ENCODE measurements around the gene TGM3. TPM values are rescaled to one million over a fixed set of nuclear protein-coding genes. Genes with fewer than 3 reads are reported as not detected.

The TGM3 gene
- total RNA-seq, 1 experiment from 2014 or later = 0.11 TPM

GRCh38 chr20:2326046-2326445 is 30.2 kb downstream of the TGM3 start (continued):
- TF ChIP-seq ZBTB21 (CRISPR knock-in tag; IDR thresholded peaks at IDR 0.05; ENCODE audit: borderline replicate concordance) (no peak), TP53 (CRISPR knock-in tag; IDR thresholded peaks at IDR 0.05) (no peak), ELF4 (CRISPR knock-in tag; IDR thresholded peaks at IDR 0.05; ENCODE audit: low read depth) (no peak), PREB (CRISPR knock-in tag; IDR thresholded peaks at IDR 0.05; ENCODE audit: borderline replicate concordance) (no peak), SMAD3 (CRISPR knock-in tag; IDR thresholded peaks at IDR 0.05; ENCODE audit: borderline replicate concordance) (no peak), CBFB (CRISPR knock-in tag; IDR thresholded peaks at IDR 0.05; ENCODE audit: low read depth) (no peak)
- TF ChIP-seq, protein P1, sequence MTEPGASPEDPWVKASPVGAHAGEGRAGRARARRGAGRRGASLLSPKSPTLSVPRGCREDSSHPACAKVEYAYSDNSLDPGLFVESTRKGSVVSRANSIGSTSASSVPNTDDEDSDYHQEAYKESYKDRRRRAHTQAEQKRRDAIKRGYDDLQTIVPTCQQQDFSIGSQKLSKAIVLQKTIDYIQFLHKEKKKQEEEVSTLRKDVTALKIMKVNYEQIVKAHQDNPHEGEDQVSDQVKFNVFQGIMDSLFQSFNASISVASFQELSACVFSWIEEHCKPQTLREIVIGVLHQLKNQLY (CRISPR knock-in tag; IDR thresholded peaks at IDR 0.05) = no peak

GRCh38 chr20:2327620-2328555 is 32.1 kb downstream of the TGM3 start:
- DNase-seq (ENCODE audit: low spot score) (no peak), ATAC-seq (no peak)
- Mint-ChIP-seq H3K36me3 (no peaks in the 10 kb centered on the region), H3K27ac (no peak overlapping the region), H3K9me3 (peaks cover 6% of the 10 kb centered on the region), H3K27me3 (ENCODE audit: low read depth) (peaks cover 3% of the 10 kb centered on the region; the same call in 1 of the 2 replicates), H3K4me1 (peaks cover 11% of the 10 kb centered on the region), H3K4me3 (no peak overlapping the region)
- ChIA-PET CTCF (interaction anchor here (1.1 kb wide), 1 partner anchor 120 kb away, joined by 3 read pairs; no protein-coding TSS in a partner anchor), POLR2A (interaction anchor here (0.5 kb wide), 1 partner anchor 115 kb away, joined by 3 read pairs; no protein-coding TSS in a partner anchor)
- TF ChIP-seq ESRRA (CRISPR knock-in tag; IDR thresholded peaks at IDR 0.05; ENCODE audit: borderline replicate concordance) = no peak

- Mint-ChIP-seq H3K36me3 (no peaks in the 10 kb centered on the region), H3K9me3 (0 out of 2 replicates have a peak, but pooled peaks cover under 1% of the 10 kb centered on the region), H3K4me3 (no peak overlapping the region), H3K4me1 (peaks cover 11% of the 10 kb centered on the region), H3K27me3 (ENCODE audit: low read depth) (peaks cover 3% of the 10 kb centered on the region; the same call in 1 of the 2 replicates), H3K27ac (no peak overlapping the region)
- no peak for ATAC-seq
- TF ChIP-seq ZNF138 (CRISPR knock-in tag; conservative IDR thresholded peaks at IDR 0.05) (no peak), NR3C1 (CRISPR knock-in tag; conservative IDR thresholded peaks at IDR 0.05; ENCODE audit: low read depth) (no peak), CBFB (CRISPR knock-in tag; IDR thresholded peaks at IDR 0.05; ENCODE audit: low read depth) (no peak), OVOL2 (CRISPR knock-in tag; IDR thresholded peaks at IDR 0.05; ENCODE audit: borderline replicate concordance) (no peak), USF2 (CRISPR knock-in tag; IDR thresholded peaks at IDR 0.05) (no peak), MYBL2 (CRISPR knock-in tag; IDR thresholded peaks at IDR 0.05) (no peak), SP1 (CRISPR knock-in tag; conservative IDR thresholded peaks at IDR 0.05) (no peak), E2F5 (CRISPR knock-in tag; IDR thresholded peaks at IDR 0.05) (no peak), ETV6 (CRISPR knock-in tag; IDR thresholded peaks at IDR 0.05) (no peak), PRRX2 (CRISPR knock-in tag; IDR thresholded peaks at IDR 0.05) (no peak)
- TF ChIP-seq, protein P2, sequence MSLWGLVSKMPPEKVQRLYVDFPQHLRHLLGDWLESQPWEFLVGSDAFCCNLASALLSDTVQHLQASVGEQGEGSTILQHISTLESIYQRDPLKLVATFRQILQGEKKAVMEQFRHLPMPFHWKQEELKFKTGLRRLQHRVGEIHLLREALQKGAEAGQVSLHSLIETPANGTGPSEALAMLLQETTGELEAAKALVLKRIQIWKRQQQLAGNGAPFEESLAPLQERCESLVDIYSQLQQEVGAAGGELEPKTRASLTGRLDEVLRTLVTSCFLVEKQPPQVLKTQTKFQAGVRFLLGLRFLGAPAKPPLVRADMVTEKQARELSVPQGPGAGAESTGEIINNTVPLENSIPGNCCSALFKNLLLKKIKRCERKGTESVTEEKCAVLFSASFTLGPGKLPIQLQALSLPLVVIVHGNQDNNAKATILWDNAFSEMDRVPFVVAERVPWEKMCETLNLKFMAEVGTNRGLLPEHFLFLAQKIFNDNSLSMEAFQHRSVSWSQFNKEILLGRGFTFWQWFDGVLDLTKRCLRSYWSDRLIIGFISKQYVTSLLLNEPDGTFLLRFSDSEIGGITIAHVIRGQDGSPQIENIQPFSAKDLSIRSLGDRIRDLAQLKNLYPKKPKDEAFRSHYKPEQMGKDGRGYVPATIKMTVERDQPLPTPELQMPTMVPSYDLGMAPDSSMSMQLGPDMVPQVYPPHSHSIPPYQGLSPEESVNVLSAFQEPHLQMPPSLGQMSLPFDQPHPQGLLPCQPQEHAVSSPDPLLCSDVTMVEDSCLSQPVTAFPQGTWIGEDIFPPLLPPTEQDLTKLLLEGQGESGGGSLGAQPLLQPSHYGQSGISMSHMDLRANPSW (CRISPR knock-in tag; conservative IDR thresholded peaks at IDR 0.05; ENCODE audit: low read depth) = no peak
- TF ChIP-seq, protein P3, sequence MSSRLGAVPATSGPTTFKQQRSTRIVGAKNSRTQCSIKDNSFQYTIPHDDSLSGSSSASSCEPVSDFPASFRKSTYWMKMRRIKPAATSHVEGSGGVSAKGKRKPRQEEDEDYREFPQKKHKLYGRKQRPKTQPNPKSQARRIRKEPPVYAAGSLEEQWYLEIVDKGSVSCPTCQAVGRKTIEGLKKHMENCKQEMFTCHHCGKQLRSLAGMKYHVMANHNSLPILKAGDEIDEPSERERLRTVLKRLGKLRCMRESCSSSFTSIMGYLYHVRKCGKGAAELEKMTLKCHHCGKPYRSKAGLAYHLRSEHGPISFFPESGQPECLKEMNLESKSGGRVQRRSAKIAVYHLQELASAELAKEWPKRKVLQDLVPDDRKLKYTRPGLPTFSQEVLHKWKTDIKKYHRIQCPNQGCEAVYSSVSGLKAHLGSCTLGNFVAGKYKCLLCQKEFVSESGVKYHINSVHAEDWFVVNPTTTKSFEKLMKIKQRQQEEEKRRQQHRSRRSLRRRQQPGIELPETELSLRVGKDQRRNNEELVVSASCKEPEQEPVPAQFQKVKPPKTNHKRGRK (CRISPR knock-in tag; IDR thresholded peaks at IDR 0.05; ENCODE audit: borderline replicate concordance) = no peak
- ChIA-PET CTCF (interaction anchor here (0.9 to 1.1 kb wide), 2 partner anchors 11 to 122 kb away, joined by 3 read pairs; no protein-coding TSS in a partner anchor), POLR2A (no interaction called here)
- no peak for DNase-seq (ENCODE audit: low spot score)
Measured at GRCh38 chr20:2329286-2329685, 33.5 kb downstream of the TGM3 start.
